ENCODE measurements around the gene SLC34A1.

The SLC34A1 gene

DNA sequence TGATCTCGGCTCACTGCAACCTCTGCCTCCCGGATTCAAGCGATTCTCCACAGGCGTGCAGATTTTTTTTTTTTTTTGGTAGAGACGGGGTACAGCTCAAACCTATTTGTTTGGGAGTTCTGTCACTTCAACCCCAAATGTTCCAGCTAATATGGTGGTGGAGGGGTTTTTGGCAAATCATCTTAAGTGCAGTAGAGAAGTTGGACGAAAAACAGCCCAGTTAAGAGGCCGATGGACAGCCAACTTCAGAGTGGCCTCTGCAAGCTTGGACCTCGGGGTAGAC lies 61.6 kb downstream of the SLC34A1 start:
- peaks cover 49% of the 10 kb centered on the region for H3K4me1 ChIP-seq (ENCODE audit: control insufficient read depth, insufficient read depth, low read length, poor library complexity, severe bottlenecking)
- H3K27ac ChIP-seq (ENCODE audit: insufficient read depth, low read length, poor library complexity, severe bottlenecking) = peak overlapping the region; percentile 93

DNA sequence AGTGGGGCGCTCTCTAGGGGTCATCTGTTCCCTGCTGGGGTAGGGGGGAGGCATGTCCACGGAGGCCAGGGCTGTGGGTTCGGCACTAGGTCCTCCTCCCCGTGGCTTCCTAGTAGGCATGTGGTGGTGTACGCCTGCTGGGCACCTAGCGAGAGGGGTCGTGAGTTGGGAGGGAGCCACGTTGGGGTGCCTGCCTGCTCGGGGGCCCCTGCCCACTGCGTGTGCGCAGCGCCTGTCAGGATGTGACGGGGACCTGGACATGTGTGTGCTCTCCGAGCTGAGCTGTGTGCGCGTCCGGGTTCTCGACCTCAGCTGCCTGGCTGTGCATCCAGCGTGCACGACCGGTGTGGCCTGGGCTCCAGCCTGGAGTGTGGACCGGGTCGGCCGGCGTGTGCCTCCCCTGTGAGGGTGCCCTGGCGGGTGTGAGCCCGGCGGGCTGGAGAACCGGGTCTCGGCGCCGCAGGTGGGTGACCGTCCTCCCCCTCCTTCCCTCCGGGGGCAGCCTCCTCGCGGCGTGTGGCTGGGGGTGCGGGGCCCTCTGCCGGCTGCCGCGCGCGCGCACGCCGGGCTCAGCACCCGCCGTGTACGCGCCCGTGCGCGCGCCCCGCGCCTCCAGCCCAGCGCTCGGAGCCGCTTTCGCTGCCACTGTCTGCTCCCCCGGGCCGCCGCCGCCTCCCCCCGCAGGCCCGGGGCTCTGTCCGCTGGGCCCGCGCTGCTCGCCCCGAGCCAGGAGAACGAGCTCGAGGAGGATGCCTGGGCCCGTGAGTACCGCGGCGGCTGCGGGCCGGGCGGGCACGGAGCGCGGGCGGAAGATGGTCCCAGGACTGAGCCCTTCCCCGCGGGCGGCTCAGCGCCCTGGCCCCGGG lies 62.2 kb downstream of the SLC34A1 start, which contains the start of gene PRR7:
Gene PRR7, plus strand, starts transcription at position 615 of the 866 bp plus-strand sequence. CDS start 8,254 bp downstream, outside the sequence.
- peak within 1 kb of the TSS; percentile 93 for H3K27ac ChIP-seq (ENCODE audit: insufficient read depth, low read length, poor library complexity, severe bottlenecking)
- no peaks in the 10 kb centered on the region for H3K9me3 ChIP-seq (ENCODE audit: control insufficient read depth, low read length)
- DNase-seq = peak; percentile 51 to 56 (median 55)
- H3K27me3 ChIP-seq (replicated peaks; ENCODE audit: control insufficient read depth, insufficient read depth, low read length, poor library complexity, severe bottlenecking) = no peaks in the 10 kb centered on the region
- H3K4me1 ChIP-seq (ENCODE audit: control insufficient read depth, insufficient read depth, low read length, poor library complexity, severe bottlenecking) = peaks cover 43% of the 10 kb centered on the region
- H3K36me3 ChIP-seq (ENCODE audit: control insufficient read depth, insufficient read depth, low read length) = peaks cover 22% of the 10 kb centered on the region
- H3K4me3 ChIP-seq (ENCODE audit: insufficient read depth, low read depth, low read length, poor library complexity, severe bottlenecking) = peak within 1 kb of the TSS; percentile 53

More for the DNA sequence above, 61.6 kb downstream of the SLC34A1 start:
- DNase-seq = no peak
- Histone ChIP-seq H3K9me3 (ENCODE audit: control insufficient read depth, low read length) (no peaks in the 10 kb centered on the region), H3K4me3 (ENCODE audit: insufficient read depth, low read depth, low read length, poor library complexity, severe bottlenecking) (peak overlapping the region; percentile 53), H3K27me3 (replicated peaks; ENCODE audit: control insufficient read depth, insufficient read depth, low read length, poor library complexity, severe bottlenecking) (no peaks in the 10 kb centered on the region), H3K36me3 (ENCODE audit: control insufficient read depth, insufficient read depth, low read length) (peaks cover 28% of the 10 kb centered on the region)

DNA sequence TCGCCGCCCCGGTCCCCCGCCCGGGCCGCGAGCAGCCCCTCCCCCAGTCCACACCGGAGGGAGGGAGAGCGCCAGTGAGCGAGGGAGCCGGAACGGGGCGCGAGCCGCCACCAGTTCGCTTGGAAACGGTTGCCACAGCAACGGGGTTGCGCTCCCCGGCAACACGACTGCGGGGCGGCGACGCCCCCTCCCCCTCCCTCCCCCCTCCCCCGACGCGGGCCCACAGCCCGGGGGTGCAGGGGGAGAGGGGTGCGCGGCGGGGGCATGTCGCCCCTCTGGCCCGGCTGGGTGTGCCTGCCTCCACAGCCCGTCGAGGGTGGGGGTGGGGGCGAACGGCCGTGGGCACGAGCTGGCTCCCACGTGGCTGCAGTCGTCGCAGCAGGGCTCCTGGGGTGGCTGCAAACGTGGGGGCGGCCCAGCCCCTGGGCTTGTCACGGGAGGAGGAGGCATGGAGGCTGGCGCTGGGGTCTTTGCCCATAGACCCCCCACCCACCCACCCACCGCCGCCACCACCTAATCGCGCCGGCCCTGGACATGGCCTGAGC lies 62.9 kb downstream of the SLC34A1 start:
- Histone ChIP-seq H3K27ac (ENCODE audit: insufficient read depth, low read length, poor library complexity, severe bottlenecking) (peak overlapping the region; percentile 93), H3K9me3 (ENCODE audit: control insufficient read depth, low read length) (no peaks in the 10 kb centered on the region), H3K4me1 (ENCODE audit: control insufficient read depth, insufficient read depth, low read length, poor library complexity, severe bottlenecking) (peaks cover 41% of the 10 kb centered on the region), H3K27me3 (replicated peaks; ENCODE audit: control insufficient read depth, insufficient read depth, low read length, poor library complexity, severe bottlenecking) (no peaks in the 10 kb centered on the region), H3K4me3 (ENCODE audit: insufficient read depth, low read depth, low read length, poor library complexity, severe bottlenecking) (peak overlapping the region; percentile 53), H3K36me3 (ENCODE audit: control insufficient read depth, insufficient read depth, low read length) (peaks cover 15% of the 10 kb centered on the region)
- peak; percentile 70 to 75 (median 70) for DNase-seq

DNA sequence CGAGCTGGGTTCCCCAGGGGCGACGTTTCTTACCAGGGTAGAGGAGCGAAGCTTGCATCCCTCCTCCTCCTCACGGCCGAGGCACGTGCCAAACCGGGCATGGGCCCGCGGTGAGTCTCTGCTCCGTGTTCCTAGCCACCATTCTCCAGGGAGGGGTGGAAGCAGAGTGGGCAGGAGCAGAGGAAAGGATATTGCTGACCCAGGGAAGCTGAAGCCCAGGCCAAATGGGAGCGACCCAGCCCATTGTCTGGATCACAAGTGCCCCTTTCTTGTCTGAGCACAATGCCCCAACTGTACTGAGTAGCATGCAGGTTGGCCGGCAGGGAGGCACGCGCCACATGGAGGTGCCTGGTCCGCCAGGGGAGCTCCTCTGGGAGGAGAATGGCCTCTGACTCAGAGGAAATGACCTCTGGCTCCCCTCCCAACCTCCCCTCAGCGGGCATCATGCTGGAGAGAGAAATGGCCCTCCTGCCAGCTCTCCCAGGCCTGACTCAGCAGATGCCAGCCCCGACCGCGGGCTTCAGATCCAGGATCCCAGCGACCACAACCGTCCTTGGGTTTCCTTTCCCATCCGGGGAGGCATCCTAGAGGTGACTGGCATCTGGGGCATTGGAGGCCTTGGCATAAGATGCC lies 63.5 kb downstream of the SLC34A1 start:
- no peak for DNase-seq
- H3K4me3 ChIP-seq (ENCODE audit: insufficient read depth, low read depth, low read length, poor library complexity, severe bottlenecking) = peak overlapping the region; percentile 18
- peaks cover 41% of the 10 kb centered on the region for H3K4me1 ChIP-seq (ENCODE audit: control insufficient read depth, insufficient read depth, low read length, poor library complexity, severe bottlenecking)
- no peaks in the 10 kb centered on the region for H3K9me3 ChIP-seq (ENCODE audit: control insufficient read depth, low read length)
- H3K27me3 ChIP-seq (replicated peaks; ENCODE audit: control insufficient read depth, insufficient read depth, low read length, poor library complexity, severe bottlenecking) = no peaks in the 10 kb centered on the region
- peaks cover 9% of the 10 kb centered on the region for H3K36me3 ChIP-seq (ENCODE audit: control insufficient read depth, insufficient read depth, low read length)
- H3K27ac ChIP-seq (ENCODE audit: insufficient read depth, low read length, poor library complexity, severe bottlenecking) = peak overlapping the region; percentile 93
